Ovary (tissue), 9 donors: ENCODE results near the gene WIF1. TPM values are rescaled to one million over a fixed set of nuclear protein-coding genes. Genes with fewer than 3 reads are reported as not detected.

Experiments used
- DNase-seq, 5 donors: peaks; one replicate each; pipeline ENCODE4 v3.0.0-alpha.2; 2019 to 2020
- H3K27ac ChIP-seq, 2 donors: fragments of 200-600 bp; one replicate each; pipeline versions ENCODE4 v1.5.1 to v1.8.0; 2019 to 2022
- H3K27me3 ChIP-seq: fragments of 200-600 bp; one replicate; pipeline ENCODE4 v1.8.0; 2022
- H3K36me3 ChIP-seq: fragments of 200-600 bp; sonication (generic); one replicate; pipeline ENCODE4 v1.5.1; 2019
- H3K4me1 ChIP-seq: one replicate; pipeline ENCODE4 v1.8.1; 2013; ENCODE audit warnings: mild to moderate bottlenecking, moderate library complexity; ENCODE audit not compliant: insufficient read depth
- H3K4me3 ChIP-seq: fragments of 200-600 bp; sonication (generic); one replicate; pipeline ENCODE4 v1.5.1; 2017
- H3K9me3 ChIP-seq, 2 donors: fragments of 200-600 bp in 1 of 2; sonication (generic) in 1 of 2; one replicate each; pipeline versions ENCODE4 v1.5.1 to v1.8.1; 2013 to 2019; ENCODE audit warnings: mild to moderate bottlenecking in 1 of 2, moderate library complexity in 1 of 2
- CTCF ChIP-seq, 3 donors: fragments of 450-650 bp in 2 of 3; fragments of 200-600 bp in 1 of 3; IDR thresholded peaks; one replicate each; pipeline versions ENCODE4 v1.5.1 to v1.8.0; 2016 to 2022; ENCODE audit warnings: antibody characterized with exemption in 3 of 3, mild to moderate bottlenecking in 1 of 3
- EP300 ChIP-seq: sonication (generic); formaldehyde crosslinking; IDR thresholded peaks from one replicate; pipeline ENCODE4 v1.6.1; 2017; ENCODE audit warnings: antibody characterized with exemption
- POLR2A ChIP-seq: fragments of 450-650 bp; IDR thresholded peaks from one replicate; pipeline ENCODE4 v1.6.1; 2017; ENCODE audit warnings: antibody characterized with exemption, mild to moderate bottlenecking, moderate library complexity
- WGBS, 3 donors: extraction: QIAGEN DNeasy Blood & Tissue Kit in 1 of 3; methylation state at CpG; one replicate each; pipeline versions ENCODE4 v1.1.5 to v1.1.7; 2013 to 2017; 5-methylcytosine and 5-hydroxymethylcytosine counted together
- intact Hi-C, 4 donors: fragments of 100-400 bp; cut with DNase I; formaldehyde crosslinking; loops; one replicate each; pipeline versions ENCODE4 v1.11.0 to v1.15.1; 2022 to 2023
- polyA plus RNA-seq, 2 donors: library from polyadenylated mRNA; stranded (reverse); fragments of 200-250 nt in 1 of 2; fragments of 350-450 nt in 1 of 2; fragmentation: Illumina TruSeq in 1 of 2; extraction: RNeasy Lipid Tissue Mini Kit (QIAGEN cat#74804) in 1 of 2; gene quantifications; one replicate each; pipeline ENCODE4 v1.2.3, GENCODE V29; 2013 to 2014
- small RNA-seq: library from RNA; depleted of rRNA; stranded (forward); fragments of <200 nt; gene quantifications from one replicate; pipeline ENCODE3, GENCODE V24; 2016
- total RNA-seq, 7 donors: library from RNA; depleted of rRNA in 2 of 7; stranded (reverse); fragments of >200 nt in 2 of 7; fragmentation: NEBNext Ultra II Directional in 3 of 7; extraction: Animal tissue kit (Norgen Biotek cat#: 25700) in 3 of 7; gene quantifications; one replicate each; pipeline versions ENCODE4 v1.1.0 to v1.2.4, GENCODE V29; 2016 to 2023
- donor health status: DM: no; HTN: no; CAD: no; lungs with moderate emphysema.
- donor health status: DM: no; HTN: no; CAD: no.
- donor health status: Bipolar disorder and iron deficiency.
- donor health status: DM: yes; HTN: yes; CAD: no.
- donor health status: DM: no; HTN: no; CAD: no.
- donor health status: DM: yes; HTN: yes; CAD: no.

The WIF1 gene
- total and polyA plus RNA-seq, 9 donors, result 0.11 to 6.7 (median 2.0) TPM; not detected in 4

DNA sequence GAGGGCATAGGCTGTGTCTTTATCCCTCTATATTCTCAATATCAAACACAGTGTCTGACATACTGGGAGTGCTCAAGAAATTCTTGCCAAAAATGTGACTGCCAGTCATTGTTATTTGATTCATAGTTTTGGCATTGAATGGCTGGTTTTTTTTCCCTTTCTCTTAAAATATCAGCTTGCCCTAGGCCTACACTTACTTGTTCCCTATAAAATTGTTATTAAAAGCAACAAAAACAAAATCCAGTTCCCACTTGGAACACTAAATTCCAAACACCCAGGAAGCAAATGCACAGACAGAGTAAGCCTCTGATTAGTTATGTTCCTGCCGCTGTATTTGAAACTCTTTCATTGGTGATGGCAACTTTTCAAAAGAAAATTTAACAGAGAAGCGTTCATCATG is 110.7 kb downstream of the WIF1 start:
- DNase-seq, result no peak
- TF ChIP-seq POLR2A (no peak), CTCF (IDR thresholded peaks at IDR 0.05) (no peak), EP300 (no peak)
- Histone ChIP-seq H3K27me3 (no peaks in the 10 kb centered on the region), H3K4me1 (no peaks in the 10 kb centered on the region), H3K4me3 (no peak overlapping the region), H3K27ac (no peak overlapping the region), H3K9me3 (no peaks in the 10 kb centered on the region), H3K36me3 (no peaks in the 10 kb centered on the region)
- 36 to 48% (median 45%) methylated on average over 2 of the region's 2 CpGs for WGBS, 3 donors
- intact Hi-C loops, result no loop called here

DNA sequence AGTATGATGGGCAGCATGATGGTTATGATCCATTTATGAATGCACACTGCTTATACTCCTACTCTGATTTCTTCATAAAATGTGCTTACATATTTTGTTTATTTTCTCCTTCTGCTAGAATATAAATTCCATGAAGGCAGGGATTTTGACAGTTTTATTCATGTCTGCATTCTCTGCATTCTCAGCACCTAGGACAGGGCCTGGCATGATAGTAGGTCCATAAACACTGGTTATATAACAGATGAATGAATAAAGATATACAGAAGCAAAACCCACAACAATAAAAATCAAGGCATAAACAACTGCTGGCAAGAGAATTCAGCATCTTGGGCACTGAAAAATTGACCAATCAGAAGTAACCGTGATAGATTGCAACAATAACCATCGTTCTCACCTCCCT is 115.4 kb downstream of the WIF1 start:
- no peaks in the 10 kb centered on the region for H3K9me3 ChIP-seq
- intact Hi-C loops, result no loop called here
- no peaks in the 10 kb centered on the region for H3K4me1 ChIP-seq
- DNase-seq, result no peak
- TF ChIP-seq EP300 (no peak), POLR2A (no peak), CTCF (IDR thresholded peaks at IDR 0.05) (no peak)
- 90 to 92% (median 92%) methylated on average over 2 of the region's 2 CpGs for WGBS, 3 donors
- H3K27ac ChIP-seq, result no peak overlapping the region
- no peak overlapping the region for H3K4me3 ChIP-seq
- no peaks in the 10 kb centered on the region for H3K27me3 ChIP-seq
- H3K36me3 ChIP-seq, result no peaks in the 10 kb centered on the region

DNA sequence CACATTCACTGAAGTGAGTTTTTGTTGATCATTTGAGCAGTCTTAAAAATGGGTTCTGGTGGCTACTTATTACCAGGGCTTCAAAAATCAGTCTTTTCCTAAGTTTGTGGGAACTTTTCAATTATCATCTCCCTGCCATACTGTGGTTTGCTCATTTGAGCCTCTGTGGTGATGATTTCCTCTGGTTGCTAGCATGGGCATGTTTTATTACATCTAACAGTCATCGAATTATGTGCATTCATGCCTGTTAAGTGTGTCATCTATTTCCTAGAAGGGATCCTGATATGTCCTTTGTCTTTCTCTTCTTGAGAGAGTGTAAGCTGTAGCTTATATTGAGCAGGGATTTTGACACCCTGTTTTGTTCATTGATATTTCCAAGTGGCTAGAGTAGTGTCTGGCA is 116.8 kb downstream of the WIF1 start:
- Histone ChIP-seq H3K27ac (no peak overlapping the region), H3K27me3 (no peaks in the 10 kb centered on the region), H3K4me1 (no peaks in the 10 kb centered on the region), H3K4me3 (no peak overlapping the region), H3K9me3 (no peaks in the 10 kb centered on the region), H3K36me3 (no peaks in the 10 kb centered on the region)
- no peak for DNase-seq
- WGBS, 3 donors, result 74 to 79% (median 77%) methylated on average over 1 of the region's 1 CpG
- no peak for TF ChIP-seq POLR2A
- TF ChIP-seq CTCF (IDR thresholded peaks at IDR 0.05), result no peak
- TF ChIP-seq EP300, result no peak
- intact Hi-C loops, result no loop called here

Small RNAs within 50 kb of the gene (small RNA-seq; reads per million reads assigned to genes)
- gene RNU6-166P, result not detected

Other genes with a start within 250 kb of the WIF1 start
- 10 to 100 TPM; 26.3 to 34.8 (median 29.5) TPM for gene LEMD3, start 48.3 kb upstream of the WIF1 start, total RNA-seq
- 10 to 100 TPM; 11.4 to 21.6 TPM for gene LEMD3, start 48.3 kb upstream of the WIF1 start, polyA plus RNA-seq
- gene MSRB3, start 157.4 kb upstream of the WIF1 start, total RNA-seq, result 10 to 100 TPM; 14.9 to 58.8 (median 27.1) TPM
- 10 to 100 TPM; 21.1 to 58.8 TPM for gene MSRB3, start 157.4 kb upstream of the WIF1 start, polyA plus RNA-seq